A549 (cell line): Measurements from ENCODE around the gene DPT. TPM values are rescaled to one million over a fixed set of nuclear protein-coding genes. Genes with fewer than 3 reads are reported as not detected.
A peak's percentile ranks its signal among the peaks of the same experiment; 100 is the strongest.

Source experiments
- ATAC-seq, 2 experiments: fragments of 200-7000 bp in 1 of 2; fragments of >200 bp in 1 of 2; cut with Nextera tagmentation in 1 of 2; cut with Tn5 transposase in 1 of 2; 3 replicates each; pipeline versions ENCODE4 v1.8.0 to v1.9.1; 2018 to 2020; ENCODE audit warnings: mild to moderate bottlenecking in 1 of 2, moderate library complexity in 1 of 2
- CTCF ChIA-PET: fragments of 300-600 bp; sonication (Branson Sonifier 250); formaldehyde crosslinking; extraction: SDS; loops from one replicate; lab custom pipeline; 2021; ENCODE audit warnings: antibody characterized with exemption, inconsistent platforms; lab: Yijun Ruan, JAX
- POLR2A ChIA-PET: fragments of 350-600 bp; formaldehyde crosslinking; extraction: SDS; loops from one replicate; lab custom pipeline; 2021; ENCODE audit warnings: antibody characterized with exemption, inconsistent platforms; lab: Yijun Ruan, JAX
- DNase-seq, 2 experiments: peaks; one replicate each; pipeline versions ENCODE4 v3.0.0 to v3.0.0-alpha.2; 2011 to 2016; ENCODE audit warnings: low read depth in 1 of 2, low spot score in 1 of 2
- FAIRE-seq: peaks from 2 replicates; lab custom pipeline; 2011; peaks lifted over from hg19 to GRCh38; lab: Jason Lieb, UNC
- H3K27ac ChIP-seq, 2 experiments: fragments of >200 bp; sonication (Bioruptor Twin); formaldehyde crosslinking; 3 replicates each; pipeline ENCODE4 v1.5.1; 2016 to 2017
- H3K4me1 ChIP-seq: fragments of >200 bp; sonication (Bioruptor Twin); formaldehyde crosslinking; 3 replicates; pipeline ENCODE4 v1.6.1; 2016
- H3K4me2 ChIP-seq: fragments of >200 bp; sonication (Bioruptor Twin); formaldehyde crosslinking; 3 replicates; pipeline ENCODE4 v1.6.1; 2016
- H3K4me3 ChIP-seq: fragments of >200 bp; sonication (Bioruptor Twin); formaldehyde crosslinking; 3 replicates; pipeline ENCODE4 v1.5.1; 2016
- H3K9me3 ChIP-seq: fragments of >200 bp; sonication (Bioruptor Twin); formaldehyde crosslinking; 3 replicates; pipeline ENCODE4 v1.6.1; 2016
- CBX8 ChIP-seq: fragments of 200-600 bp; sonication (generic); IDR thresholded peaks from 2 replicates; pipeline ENCODE4 v1.6.1; 2016
- CEBPB ChIP-seq, 2 experiments: fragments of >200 bp in 1 of 2; sonication (Bioruptor Twin) in 1 of 2; formaldehyde crosslinking in 1 of 2; IDR thresholded peaks; 2 replicates each; pipeline ENCODE4 v1.6.1; 2012 to 2016
- CHD2 ChIP-seq: fragments of 150-350 bp; IDR thresholded peaks from 2 replicates; pipeline ENCODE4 v1.6.1; 2014; ENCODE audit warnings: low read length; ENCODE audit not compliant: partially characterized antibody
- EHF ChIP-seq: fragments of 250-450 bp; sonication (Bioruptor Pico); IDR thresholded peaks from 2 replicates; pipeline ENCODE4 v1.5.0; 2020; ENCODE audit warnings: mild to moderate bottlenecking
- FOSL2 ChIP-seq, 2 experiments: fragments of 450-650 bp in 1 of 2; fragments of >200 bp in 1 of 2; sonication (Bioruptor Twin) in 1 of 2; formaldehyde crosslinking; IDR thresholded peaks; 2 replicates each; pipeline versions ENCODE4 v1.5.0 to v1.6.1; 2016 to 2020; ENCODE audit warnings: mild to moderate bottlenecking in 1 of 2, moderate library complexity in 1 of 2
- FOXS1 ChIP-seq: fragments of 250-450 bp; sonication (Bioruptor Pico); IDR thresholded peaks from 2 replicates; pipeline ENCODE4 v1.5.0; 2020; ENCODE audit warnings: mild to moderate bottlenecking, moderate library complexity
- GATA3 ChIP-seq: IDR thresholded peaks from 2 replicates; pipeline ENCODE4 v1.6.1; 2012; ENCODE audit warnings: borderline replicate concordance
- JUN ChIP-seq, 2 experiments: fragments of >200 bp; sonication (Bioruptor Twin); formaldehyde crosslinking; IDR thresholded peaks; 2 replicates in 1 of 2; 3 replicates in 1 of 2; pipeline ENCODE4 v1.6.1; 2016 to 2017
- KDM5A ChIP-seq: fragments of 200-600 bp; sonication (generic); IDR thresholded peaks from 2 replicates; pipeline ENCODE4 v1.6.1; 2016; ENCODE audit warnings: antibody characterized with exemption, mild to moderate bottlenecking
- MAFK ChIP-seq: fragments of 450-650 bp; IDR thresholded peaks from 2 replicates; pipeline ENCODE4 v1.6.1; 2014; ENCODE audit not compliant: partially characterized antibody
- MYC ChIP-seq: IDR thresholded peaks from 2 replicates; pipeline ENCODE4 v1.6.1; 2012; ENCODE audit warnings: mild to moderate bottlenecking, inconsistent platforms, low read length, improper control_type of control experiment, borderline replicate concordance
- NFE2L2 ChIP-seq: fragments of 150-350 bp; conservative IDR thresholded peaks from 2 replicates; pipeline ENCODE4 v1.6.1; 2014; ENCODE audit warnings: low read length
- PHF8 ChIP-seq: fragments of 200-600 bp; sonication (generic); IDR thresholded peaks from 2 replicates; pipeline ENCODE4 v1.6.1; 2016; ENCODE audit warnings: low read depth, mild to moderate bottlenecking, antibody characterized with exemption, moderate library complexity, borderline replicate concordance
- POLR2A ChIP-seq: IDR thresholded peaks from 2 replicates; pipeline ENCODE4 v1.6.1; 2012; ENCODE audit warnings: mild to moderate bottlenecking, low read length
- RCOR1 ChIP-seq: fragments of 150-350 bp; IDR thresholded peaks from 2 replicates; pipeline ENCODE4 v1.6.1; 2014; ENCODE audit warnings: antibody characterized with exemption, low read length, low read depth
- RNF2 ChIP-seq: fragments of 200-600 bp; sonication (generic); IDR thresholded peaks from 2 replicates; pipeline ENCODE4 v1.6.1; 2016; ENCODE audit warnings: low read depth, mild to moderate bottlenecking, antibody characterized with exemption, moderate library complexity, borderline replicate concordance
- ZC3H11A ChIP-seq: fragments of 450-650 bp; IDR thresholded peaks from 2 replicates; pipeline ENCODE4 v1.6.1; 2014; ENCODE audit warnings: antibody characterized with exemption, mild to moderate bottlenecking
- ZFP36 ChIP-seq: fragments of 450-650 bp; IDR thresholded peaks from 2 replicates; pipeline ENCODE4 v1.6.1; 2014; ENCODE audit warnings: borderline replicate concordance; ENCODE audit not compliant: partially characterized antibody
- ZNF302 ChIP-seq: fragments of 250-450 bp; sonication (Bioruptor Pico); IDR thresholded peaks from 2 replicates; pipeline ENCODE4 v1.9.0; 2021; ENCODE audit warnings: inconsistent platforms, mild to moderate bottlenecking, moderate library complexity
- whole genome bisulfite sequencing: methylation state at CpG from one replicate; pipeline ENCODE4 v1.1.6; 2017; ENCODE audit errors: missing lambda C conversion rate; 5-methylcytosine and 5-hydroxymethylcytosine counted together
- polyA plus RNA-seq, 4 experiments: library from polyadenylated mRNA; depleted of rRNA in 3 of 4; stranded (reverse); fragments of >200 nt; fragmentation: RNase III in 1 of 4; extraction: RNeasy Plus Mini Kit Qiagen cat#74134 plus additional on column Dnase treatment in 1 of 4; gene quantifications; 2 replicates in 3 of 4; 3 replicates in 1 of 4; pipeline ENCODE4 v1.2.3, GENCODE V29; 2011 to 2017
- TF ChIP-seq, protein P1 (sequence below): IDR thresholded peaks from 2 replicates; pipeline ENCODE4 v1.6.1; 2012; ENCODE audit warnings: low read depth, borderline replicate concordance
- TF ChIP-seq, protein P2 (sequence below): fragments of 150-350 bp; IDR thresholded peaks from 2 replicates; pipeline ENCODE4 v1.6.1; 2014; ENCODE audit warnings: low read depth, mild to moderate bottlenecking, low read length
- TF ChIP-seq, protein P3 (sequence below): fragments of >200 bp; sonication (Bioruptor Twin); formaldehyde crosslinking; IDR thresholded peaks from 2 replicates; pipeline ENCODE4 v1.6.1; 2016

The DPT gene
- polyA plus RNA-seq, 2 of the 4 experiments (the other 2 are of a cell fraction): not detected

DNA sequence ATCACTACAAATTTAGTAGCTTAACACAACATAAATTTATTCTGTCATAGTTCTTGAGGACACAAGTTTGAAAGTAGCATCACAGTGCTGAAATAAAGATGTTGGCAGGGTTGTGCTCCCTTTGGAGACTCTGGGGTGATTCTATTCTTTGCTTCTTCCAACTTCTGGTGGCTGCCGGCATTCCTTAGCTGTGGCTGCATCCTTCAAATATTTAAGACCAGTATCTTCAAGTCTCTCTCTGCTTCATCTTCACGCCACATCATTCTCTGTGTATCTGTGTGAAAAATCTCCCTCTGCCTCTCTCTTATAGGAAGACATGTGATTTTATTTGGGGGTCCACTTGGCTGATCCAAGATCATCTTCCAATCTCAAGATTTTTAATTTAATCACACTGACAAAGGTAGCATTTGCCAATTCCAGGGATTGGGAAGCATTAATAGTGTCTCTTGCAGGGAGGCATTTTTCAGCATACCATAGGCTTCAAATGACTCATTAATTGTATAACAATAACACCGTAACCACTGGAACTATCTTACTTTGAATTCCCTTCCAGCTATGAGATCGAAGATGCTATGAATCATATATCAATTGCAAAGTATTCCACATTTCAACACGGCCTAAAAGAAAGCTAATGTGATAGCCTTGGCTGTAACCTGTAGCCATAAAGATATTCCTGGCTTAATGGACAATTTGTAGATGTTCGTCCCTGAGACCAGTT, 74.6 kb downstream of the DPT start:
- no peaks in the 10 kb centered on the region for H3K9me3 ChIP-seq
- ChIA-PET POLR2A (no interaction called here), CTCF (interaction anchor here (1.1 to 1.6 kb wide), 3 partner anchors 8 to 185 kb away, joined by 3 read pairs; no protein-coding TSS in a partner anchor)
- FAIRE-seq (no peak), DNase-seq (no peak), ATAC-seq (no peak)
- peaks cover 5% of the 10 kb centered on the region; the same call in 1 of the 3 replicates for H3K4me1 ChIP-seq
- TF ChIP-seq, protein P1, sequence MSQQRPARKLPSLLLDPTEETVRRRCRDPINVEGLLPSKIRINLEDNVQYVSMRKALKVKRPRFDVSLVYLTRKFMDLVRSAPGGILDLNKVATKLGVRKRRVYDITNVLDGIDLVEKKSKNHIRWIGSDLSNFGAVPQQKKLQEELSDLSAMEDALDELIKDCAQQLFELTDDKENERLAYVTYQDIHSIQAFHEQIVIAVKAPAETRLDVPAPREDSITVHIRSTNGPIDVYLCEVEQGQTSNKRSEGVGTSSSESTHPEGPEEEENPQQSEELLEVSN: no peak
- TF ChIP-seq CBX8: no peak
- no peak for TF ChIP-seq MYC
- TF ChIP-seq CEBPB (IDR thresholded peaks at IDR 0.05): no peak
- no peak for TF ChIP-seq ZFP36
- TF ChIP-seq, protein P2, sequence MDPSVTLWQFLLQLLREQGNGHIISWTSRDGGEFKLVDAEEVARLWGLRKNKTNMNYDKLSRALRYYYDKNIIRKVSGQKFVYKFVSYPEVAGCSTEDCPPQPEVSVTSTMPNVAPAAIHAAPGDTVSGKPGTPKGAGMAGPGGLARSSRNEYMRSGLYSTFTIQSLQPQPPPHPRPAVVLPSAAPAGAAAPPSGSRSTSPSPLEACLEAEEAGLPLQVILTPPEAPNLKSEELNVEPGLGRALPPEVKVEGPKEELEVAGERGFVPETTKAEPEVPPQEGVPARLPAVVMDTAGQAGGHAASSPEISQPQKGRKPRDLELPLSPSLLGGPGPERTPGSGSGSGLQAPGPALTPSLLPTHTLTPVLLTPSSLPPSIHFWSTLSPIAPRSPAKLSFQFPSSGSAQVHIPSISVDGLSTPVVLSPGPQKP: no peak
- no peak for TF ChIP-seq KDM5A
- TF ChIP-seq JUN (IDR thresholded peaks at IDR 0.05): no peak
- TF ChIP-seq EHF (CRISPR knock-in tag): no peak
- TF ChIP-seq RNF2: no peak
- TF ChIP-seq POLR2A: no peak
- no peak for TF ChIP-seq FOXS1 (CRISPR knock-in tag)
- no peak for TF ChIP-seq PHF8
- TF ChIP-seq ZNF302 (CRISPR knock-in tag): no peak
- no peak for TF ChIP-seq GATA3
- TF ChIP-seq MAFK: no peak
- TF ChIP-seq FOSL2 (IDR thresholded peaks at IDR 0.05): no peak
- TF ChIP-seq FOSL2 (CRISPR knock-in tag; IDR thresholded peaks at IDR 0.05): no peak
- WGBS: 60% methylated on average over 6 of the region's 6 CpGs
- H3K4me3 ChIP-seq: no peak overlapping the region
- no peak overlapping the region; a peak in 1 of 6 replicates for H3K27ac ChIP-seq
- no peak overlapping the region for H3K4me2 ChIP-seq

DNA sequence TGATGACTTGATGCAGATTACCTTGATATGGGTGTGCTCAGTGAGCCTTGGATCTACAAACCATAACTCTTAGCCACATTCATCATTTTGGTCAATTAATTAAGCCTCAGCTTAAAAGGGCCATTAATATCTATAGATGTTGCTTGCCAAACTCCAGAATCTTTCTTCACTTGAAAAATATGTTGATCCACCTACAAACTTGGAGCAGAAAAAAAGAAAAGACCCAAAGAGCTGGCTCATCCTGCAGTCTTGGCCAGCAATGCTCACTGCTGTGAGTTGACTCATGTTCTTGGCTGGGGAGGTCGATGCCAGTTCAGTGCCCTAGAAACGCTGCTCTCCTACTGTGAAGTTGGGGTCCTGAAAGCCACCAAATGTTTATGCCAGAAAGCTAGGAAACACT, 75.4 kb downstream of the DPT start:
- no peak for FAIRE-seq
- no peak for DNase-seq
- H3K9me3 ChIP-seq: no peaks in the 10 kb centered on the region
- WGBS: 18% methylated on average over 2 of the region's 2 CpGs
- peak in 1 of 2 experiments; percentile 45; a peak in 1 of 6 replicates for ATAC-seq
- POLR2A ChIA-PET: no interaction called here
- CTCF ChIA-PET: interaction anchor here (1.1 kb wide), 1 partner anchor 9 kb away, joined by 3 read pairs; no protein-coding TSS in a partner anchor
- H3K4me2 ChIP-seq: no peak overlapping the region
- peaks cover 5% of the 10 kb centered on the region; the same call in 1 of the 3 replicates for H3K4me1 ChIP-seq
- TF ChIP-seq, protein P1: no peak
- TF ChIP-seq, protein P3, sequence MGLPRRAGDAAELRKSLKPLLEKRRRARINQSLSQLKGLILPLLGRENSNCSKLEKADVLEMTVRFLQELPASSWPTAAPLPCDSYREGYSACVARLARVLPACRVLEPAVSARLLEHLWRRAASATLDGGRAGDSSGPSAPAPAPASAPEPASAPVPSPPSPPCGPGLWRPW: no peak
- TF ChIP-seq NFE2L2: no peak
- TF ChIP-seq ZFP36: no peak
- TF ChIP-seq RCOR1: no peak
- no peak for TF ChIP-seq CHD2
- no peak for TF ChIP-seq ZC3H11A
- H3K27ac ChIP-seq: no peak overlapping the region
- H3K4me3 ChIP-seq: no peak overlapping the region
